ENCODE data around the gene PNPLA8.
"Not testable (repeated sequence)": the region's sequence is repeated elsewhere in the genome, so short reads cannot be mapped to it uniquely, and the experiment has no call there.

The PNPLA8 gene

GRCh38 chr7:108525985-108526767 lies at the start of gene PNPLA8:
TSS of gene PNPLA8 (minus strand) at chr7:108526135. CDS start at chr7:108515491, 10,644 bp downstream.
- peak; percentile 100 for DNase-seq (ENCODE audit: low read depth)

- no peak for DNase-seq (ENCODE audit: low read depth)
Measured at GRCh38 chr7:108575156-108575555, 49.2 kb upstream of the PNPLA8 start.

- DNase-seq (ENCODE audit: low read depth), result no peak
Measured at GRCh38 chr7:108572480-108572879, 46.5 kb upstream of the PNPLA8 start.

- DNase-seq (ENCODE audit: low read depth), result peak; percentile 31
Measured at GRCh38 chr7:108570146-108570755, 44.3 kb upstream of the PNPLA8 start.

- DNase-seq (ENCODE audit: low read depth), result peak; percentile 97
Measured at GRCh38 chr7:108569381-108570145, 43.6 kb upstream of the PNPLA8 start, which contains the start of the genes DNAJB9 and THAP5. TSS of gene DNAJB9 (plus strand) at chr7:108569874. CDS start at chr7:108571727, 1,853 bp downstream. TSS of gene THAP5 (minus strand) at chr7:108569706. CDS start at chr7:108569569, 137 bp downstream.

GRCh38 chr7:108568801-108569380 lies 43.0 kb upstream of the PNPLA8 start:
- no peak for DNase-seq (ENCODE audit: low read depth)

- no peak for DNase-seq (ENCODE audit: low read depth)
Measured at GRCh38 chr7:108565987-108566386, 40.1 kb upstream of the PNPLA8 start.

- no peak for DNase-seq (ENCODE audit: low read depth)
Measured at GRCh38 chr7:108561047-108561619, 35.2 kb upstream of the PNPLA8 start.

- no peak for DNase-seq (ENCODE audit: low read depth)
Measured at GRCh38 chr7:108559253-108559652, 33.3 kb upstream of the PNPLA8 start.

GRCh38 chr7:108557617-108558016 lies 31.7 kb upstream of the PNPLA8 start:
- no peak for DNase-seq (ENCODE audit: low read depth)

- DNase-seq (ENCODE audit: low read depth), result no peak
Measured at GRCh38 chr7:108557191-108557590, 31.3 kb upstream of the PNPLA8 start.

- not testable (repeated sequence) for DNase-seq (ENCODE audit: low read depth)
Measured at GRCh38 chr7:108556665-108557064, 30.7 kb upstream of the PNPLA8 start.

- not testable (repeated sequence) for DNase-seq (ENCODE audit: low read depth)
Measured at GRCh38 chr7:108548141-108548896, 22.4 kb upstream of the PNPLA8 start.

- DNase-seq (ENCODE audit: low read depth), result no peak
Measured at GRCh38 chr7:108541478-108541877, 15.5 kb upstream of the PNPLA8 start.

- DNase-seq (ENCODE audit: low read depth), result not testable (repeated sequence)
Measured at GRCh38 chr7:108538685-108539084, 12.8 kb upstream of the PNPLA8 start.

- not testable (repeated sequence) for DNase-seq (ENCODE audit: low read depth)
Measured at GRCh38 chr7:108538236-108538635, 12.3 kb upstream of the PNPLA8 start.

- DNase-seq (ENCODE audit: low read depth), result no peak
Measured at GRCh38 chr7:108537229-108537628, 11.3 kb upstream of the PNPLA8 start.

GRCh38 chr7:108535744-108536143 lies 9.8 kb upstream of the PNPLA8 start:
- no peak for DNase-seq (ENCODE audit: low read depth)

GRCh38 chr7:108535257-108535656 lies 9.3 kb upstream of the PNPLA8 start:
- no peak for DNase-seq (ENCODE audit: low read depth)

GRCh38 chr7:108533712-108534111 lies 7.8 kb upstream of the PNPLA8 start:
- DNase-seq (ENCODE audit: low read depth), result no peak

- DNase-seq (ENCODE audit: low read depth), result no peak
Measured at GRCh38 chr7:108529341-108529740, 3.4 kb upstream of the PNPLA8 start.

Measured in activated T-cell treated with anti-CD3 and anti-CD28 coated beads for 48 hours (primary cell).